GM18517 (cell line): ENCODE data around the gene PSMD13.
A peak's percentile ranks its signal among the peaks of the same experiment; 100 is the strongest.
"Not testable (repeated sequence)": the region's sequence is repeated elsewhere in the genome, so short reads cannot be mapped to it uniquely, and the experiment has no call there.

Source experiments
- ATAC-seq: cut with Tn5 transposase; IDR thresholded peaks from one replicate; pipeline ENCODE4 v1.9.1; 2021; ENCODE audit warnings: mild to moderate bottlenecking, moderate library complexity; ENCODE audit not compliant: unreplicated experiment

The PSMD13 gene

GRCh38 chr11:216081-216974 lies 20.4 kb upstream of the PSMD13 start:
- ATAC-seq, result no peak

- no peak for ATAC-seq
Observed at GRCh38 chr11:217704-218103, 19.1 kb upstream of the PSMD13 start.

GRCh38 chr11:218815-219593 lies 17.8 kb upstream of the PSMD13 start:
- ATAC-seq, result no peak

- ATAC-seq, result not testable (repeated sequence)
Observed at GRCh38 chr11:220641-221215, 16.0 kb upstream of the PSMD13 start.

- ATAC-seq, result no peak
Observed at GRCh38 chr11:221539-221938, 15.2 kb upstream of the PSMD13 start.

GRCh38 chr11:221998-222789 lies 14.6 kb upstream of the PSMD13 start:
- no peak for ATAC-seq

DNA sequence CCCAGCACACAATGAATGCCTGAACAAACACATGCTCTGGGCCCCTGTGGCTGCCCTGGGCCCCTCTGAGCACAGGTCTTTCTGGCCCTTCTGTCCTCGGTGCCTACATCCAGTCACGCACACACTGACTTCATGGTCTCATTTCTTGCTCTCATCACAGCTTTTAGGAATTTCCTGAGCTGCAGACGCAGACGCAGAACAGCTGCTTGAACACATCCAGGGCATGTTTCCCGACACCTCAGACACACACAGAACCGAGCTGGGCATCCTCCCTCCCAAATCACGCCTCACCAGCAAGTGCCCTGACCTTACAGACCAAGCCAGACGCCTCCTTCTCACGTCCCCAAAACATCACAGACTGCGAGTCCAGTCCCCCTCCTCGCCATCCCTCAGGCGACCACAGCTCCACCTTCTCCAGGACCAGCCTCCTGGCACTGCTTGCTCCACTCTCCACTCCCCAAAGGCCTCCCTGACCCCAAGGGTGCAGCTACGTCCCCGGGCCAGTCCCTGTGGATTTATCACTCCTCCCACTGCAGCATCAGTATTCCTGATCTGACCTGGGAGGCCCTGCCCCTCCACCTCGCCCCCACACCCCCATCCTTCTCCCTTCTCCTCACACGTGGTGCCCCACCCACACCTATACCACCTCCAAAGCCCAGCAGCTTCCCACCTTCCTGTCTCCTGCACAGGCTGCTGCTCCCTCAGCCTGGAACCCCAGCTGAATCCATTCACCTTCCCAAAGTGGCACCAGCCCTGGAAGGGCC lies 13.6 kb upstream of the PSMD13 start:
- ATAC-seq, result no peak

DNA sequence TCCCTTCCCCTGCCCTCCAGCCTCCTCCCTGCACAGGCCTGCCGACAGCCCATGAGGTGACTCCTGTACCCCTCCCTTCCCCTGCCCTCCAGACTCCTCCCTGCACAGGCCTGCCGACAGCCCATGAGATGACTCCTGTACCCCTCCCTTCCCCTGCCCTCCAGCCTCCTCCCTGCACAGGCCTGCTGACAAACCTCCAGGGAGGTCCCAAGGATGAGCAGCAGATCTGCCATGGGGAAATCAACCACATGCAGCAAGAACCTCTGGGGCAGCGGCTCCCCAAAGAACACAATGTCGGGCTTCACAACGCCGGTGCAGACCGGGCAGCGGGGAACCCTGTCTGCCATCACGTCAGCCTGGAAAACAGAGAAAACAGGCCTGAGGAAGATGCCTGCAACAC lies 12.9 kb upstream of the PSMD13 start:
- no peak for ATAC-seq

DNA sequence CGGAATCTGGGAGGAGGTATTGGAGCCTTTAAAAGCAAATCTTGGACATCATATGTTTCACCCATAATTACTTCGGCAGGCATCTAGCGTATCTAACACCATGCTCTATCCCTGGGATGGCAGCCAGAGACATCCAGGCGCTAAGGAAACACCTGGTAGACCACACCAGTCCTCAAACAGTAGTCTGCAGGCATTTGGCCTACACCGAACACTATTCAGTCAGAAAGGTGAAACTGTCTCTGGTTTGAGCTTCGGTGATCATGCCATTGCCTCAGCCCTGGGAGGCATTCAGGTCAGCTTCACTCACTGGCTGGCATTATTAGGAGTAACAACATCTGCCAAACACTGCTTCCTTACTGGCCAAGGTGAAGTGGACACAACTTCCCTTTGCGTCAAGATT lies 12.4 kb upstream of the PSMD13 start:
- ATAC-seq, result no peak

DNA sequence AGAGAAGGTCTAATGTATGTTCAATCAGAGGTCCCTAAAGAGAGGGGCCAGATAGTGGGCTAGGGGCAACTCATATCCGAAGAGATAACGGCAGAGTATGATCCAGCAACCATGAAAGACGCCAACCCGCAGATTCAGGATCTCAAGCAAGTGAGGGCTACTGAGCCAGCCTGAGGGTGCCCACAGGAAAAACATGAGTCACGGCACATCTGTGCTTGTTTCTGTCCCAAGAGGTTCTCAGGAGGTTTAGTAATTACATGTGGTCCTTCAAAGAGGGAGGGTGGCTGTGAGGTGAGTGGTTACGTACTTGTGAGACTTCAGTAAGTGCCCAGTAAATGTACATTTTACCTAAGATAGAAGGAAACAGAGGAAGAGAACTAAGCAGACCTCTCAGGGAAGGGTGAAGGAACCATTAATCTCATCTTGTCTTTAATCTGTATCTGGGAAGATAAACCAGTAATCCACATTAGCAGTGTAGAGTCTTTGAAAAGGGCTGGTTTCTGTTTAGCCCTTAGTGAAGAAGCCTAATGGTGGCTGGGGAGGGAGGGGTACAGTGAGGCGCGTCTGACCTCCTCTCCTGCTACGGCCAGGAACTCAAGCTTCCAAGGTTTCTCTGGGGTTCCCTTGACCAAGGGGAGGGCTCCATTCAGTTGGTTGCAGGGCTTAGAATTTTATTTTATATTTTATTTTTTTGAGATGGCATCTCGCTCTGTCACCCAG lies 10.9 kb upstream of the PSMD13 start:
- ATAC-seq, result no peak

DNA sequence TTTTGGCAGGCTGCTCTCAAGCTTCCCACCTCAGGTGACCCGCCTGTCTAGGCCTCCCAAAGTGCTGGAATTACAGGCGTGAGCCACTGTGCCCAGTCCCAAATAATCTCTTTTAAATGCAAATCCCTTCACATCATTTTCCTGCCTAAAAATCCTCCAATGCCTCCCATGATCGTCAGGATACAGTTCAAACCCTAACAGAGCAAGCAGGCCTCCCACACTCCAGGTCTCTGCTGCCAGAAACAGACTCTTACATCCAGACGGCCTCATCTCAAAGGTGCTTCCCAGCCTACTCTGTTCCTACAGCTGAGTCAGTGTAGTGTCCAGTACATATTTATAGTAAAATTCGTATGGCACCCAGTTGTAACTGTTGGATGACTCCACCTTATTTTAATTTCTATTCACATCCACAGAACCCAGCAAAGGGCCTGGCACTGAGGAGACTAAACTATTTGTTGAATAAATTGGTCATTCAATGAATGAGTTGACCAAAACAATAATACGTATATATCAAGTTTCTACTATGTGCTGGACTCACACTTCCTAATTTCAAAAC lies 8.9 kb upstream of the PSMD13 start:
- ATAC-seq, result no peak

DNA sequence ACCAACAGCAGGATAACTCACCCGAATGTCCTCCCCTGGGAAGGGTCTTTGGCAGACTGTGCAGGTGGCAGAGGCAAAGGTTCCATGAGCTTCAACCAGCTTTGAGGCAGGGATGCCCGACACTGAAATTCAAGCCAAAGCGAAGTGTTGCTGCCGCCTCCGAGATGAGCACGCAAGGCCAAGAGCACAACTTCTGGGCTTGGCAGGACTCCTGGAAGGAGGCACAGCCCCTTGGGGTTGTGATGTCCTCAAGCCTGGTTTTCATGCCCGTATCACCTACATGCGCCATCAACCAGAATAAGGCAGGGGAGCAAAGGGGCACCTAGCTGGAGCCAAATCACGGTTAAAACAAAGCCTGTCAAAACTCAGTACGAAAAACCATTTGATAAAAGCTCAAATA lies 6.3 kb upstream of the PSMD13 start:
- ATAC-seq, result no peak

GRCh38 chr11:232783-233565 lies 3.8 kb upstream of the PSMD13 start:
- no peak for ATAC-seq

GRCh38 chr11:235180-235579 lies 1.6 kb upstream of the PSMD13 start:
- no peak for ATAC-seq

DNA sequence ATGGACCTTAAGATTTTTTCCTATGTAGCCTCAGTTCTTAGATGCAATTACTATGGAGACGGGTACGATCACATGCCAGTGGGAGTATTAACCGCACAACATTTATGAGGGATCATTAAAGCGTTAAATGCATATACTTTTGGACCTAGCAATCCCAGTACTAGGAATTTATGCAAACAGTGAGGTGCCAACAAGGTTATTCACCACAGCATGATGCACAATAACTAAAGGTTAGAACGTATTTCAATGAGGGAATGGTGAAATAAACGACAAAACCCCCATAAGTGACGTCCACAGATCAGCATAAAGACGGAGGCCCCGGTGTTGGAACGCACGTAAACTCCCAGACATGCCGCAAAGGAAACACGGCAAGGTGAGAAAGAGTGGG lies 1.2 kb upstream of the PSMD13 start:
- ATAC-seq, result no peak

- ATAC-seq, result peak; percentile 52
Observed at GRCh38 chr11:235997-236773, 591 bp upstream of the PSMD13 start, which contains the start of gene SIRT3. Gene SIRT3, minus strand, starts transcription at chr11:236342. Its CDS starts 14 bp downstream, at chr11:236328.

- not testable (repeated sequence) for ATAC-seq
Observed at GRCh38 chr11:238346-238745, 1.6 kb downstream of the PSMD13 start.

DNA sequence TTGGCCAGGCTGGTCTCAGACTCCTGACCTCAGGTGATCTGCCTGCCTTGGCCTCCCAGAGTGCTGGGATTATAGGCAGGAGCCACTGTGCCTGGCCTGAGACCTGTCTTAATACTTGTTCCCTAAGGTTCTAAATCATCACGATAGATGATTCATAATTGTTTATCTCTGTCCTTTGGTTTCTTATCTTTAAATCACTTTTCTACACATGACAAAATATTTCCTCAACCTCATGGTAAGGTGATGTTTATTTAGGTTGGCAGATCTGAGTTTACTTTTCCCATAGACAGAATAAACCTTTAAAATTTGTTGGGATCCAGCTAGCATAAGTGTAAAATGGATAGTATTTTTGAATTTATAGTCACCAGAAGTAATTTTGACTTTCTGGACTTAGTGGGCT lies 3.5 kb downstream of the PSMD13 start:
- ATAC-seq, result no peak
